BE2C (cell line): ENCODE measurements around the gene GMPPA.

Experiments used
- DNase-seq: peaks from one replicate; pipeline ENCODE4 v3.0.0-alpha.2; 2020
- H3K27me3 ChIP-seq: fragments of 250-450 bp; sonication (Bioruptor Pico); 2 replicates; pipeline ENCODE4 v1.5.1; 2020; ENCODE audit warnings: mild to moderate bottlenecking
- H3K36me3 ChIP-seq: fragments of 250-450 bp; sonication (Bioruptor Pico); 2 replicates; pipeline ENCODE4 v1.5.1; 2020; ENCODE audit warnings: mild to moderate bottlenecking
- H3K4me1 ChIP-seq: fragments of 250-450 bp; sonication (Bioruptor Pico); 2 replicates; pipeline ENCODE4 v1.5.1; 2020
- H3K4me3 ChIP-seq: 2 replicates; pipeline ENCODE4 v1.5.1; 2011; ENCODE audit warnings: low read depth, low read length
- H3K9me3 ChIP-seq: fragments of 250-450 bp; sonication (Bioruptor Pico); 2 replicates; pipeline ENCODE4 v1.5.1; 2020
- CTCF ChIP-seq: IDR thresholded peaks from 2 replicates; pipeline ENCODE4 v1.5.1; 2012; ENCODE audit warnings: mild to moderate bottlenecking, low read depth, low read length

The GMPPA gene

GRCh38 chr2:219501849-219502248 is 3.2 kb downstream of the GMPPA start:
- TF ChIP-seq CTCF, result no peak
- Histone ChIP-seq H3K27me3 (no peaks in the 10 kb centered on the region), H3K9me3 (no peaks in the 10 kb centered on the region; the same call in 1 of the 2 replicates), H3K4me3 (no peak overlapping the region), H3K4me1 (peaks cover 57% of the 10 kb centered on the region), H3K36me3 (peaks cover 8% of the 10 kb centered on the region; the same call in 1 of the 2 replicates)
- DNase-seq, result no peak

- no peak for TF ChIP-seq CTCF
- no peak for DNase-seq
- Histone ChIP-seq H3K36me3 (peaks cover 8% of the 10 kb centered on the region; the same call in 1 of the 2 replicates), H3K27me3 (no peaks in the 10 kb centered on the region), H3K9me3 (no peaks in the 10 kb centered on the region), H3K4me3 (no peak overlapping the region), H3K4me1 (peaks cover 61% of the 10 kb centered on the region)
Measured at GRCh38 chr2:219502618-219503017, 3.9 kb downstream of the GMPPA start.

- no peak for TF ChIP-seq CTCF
Measured at GRCh38 chr2:219505585-219505984, 6.9 kb downstream of the GMPPA start.

GRCh38 chr2:219506153-219506801 is 7.6 kb downstream of the GMPPA start:
- peaks cover 8% of the 10 kb centered on the region; the same call in 1 of the 2 replicates for H3K36me3 ChIP-seq
- no peak for TF ChIP-seq CTCF
- H3K4me3 ChIP-seq, result no peak overlapping the region

More at GRCh38 chr2:219505585-219505984, 6.9 kb downstream of the GMPPA start:
- peaks cover 8% of the 10 kb centered on the region; the same call in 1 of the 2 replicates for H3K36me3 ChIP-seq
- no peaks in the 10 kb centered on the region for H3K27me3 ChIP-seq
- H3K4me1 ChIP-seq, result peaks cover 70% of the 10 kb centered on the region
- no peaks in the 10 kb centered on the region for H3K9me3 ChIP-seq
- DNase-seq, result no peak
- H3K4me3 ChIP-seq, result no peak overlapping the region

DNA sequence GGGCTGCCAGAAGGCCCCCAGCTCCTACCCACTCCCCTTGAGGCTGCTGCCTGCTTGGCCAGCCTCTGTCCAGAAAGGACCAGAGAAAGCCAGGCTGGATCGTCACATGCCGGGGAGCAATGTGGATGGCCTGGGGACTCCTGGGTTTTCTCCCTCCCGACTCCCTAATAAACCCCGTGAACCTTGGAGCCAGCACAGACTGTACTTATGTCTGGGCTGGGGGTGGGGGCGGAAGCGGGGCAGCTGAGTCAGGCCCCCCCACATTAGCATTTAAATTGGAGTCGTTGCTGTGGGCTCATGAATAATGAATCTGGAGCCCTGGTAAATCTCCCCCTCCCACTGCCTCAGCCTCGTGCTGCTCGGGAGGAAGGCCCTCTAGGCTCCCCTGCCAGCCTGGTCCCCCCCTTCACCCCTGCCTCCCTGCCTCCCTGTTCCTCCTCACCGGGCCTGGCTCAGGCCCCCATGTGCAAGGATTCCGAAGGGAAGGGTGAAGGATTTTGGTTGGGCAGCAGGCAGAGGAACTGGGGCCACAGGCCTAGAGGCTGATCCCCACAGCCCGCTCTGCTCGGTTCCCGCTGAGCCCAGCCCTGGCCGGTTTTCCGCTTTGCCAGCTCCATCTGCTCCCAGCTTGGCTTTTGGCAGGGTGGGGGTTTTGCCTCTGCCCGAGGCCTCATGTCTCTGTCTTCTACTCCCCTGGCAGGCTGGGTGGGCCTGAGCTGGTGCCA is 8.3 kb downstream of the GMPPA start:
- TF ChIP-seq CTCF, result no peak

More at GRCh38 chr2:219506153-219506801, 7.6 kb downstream of the GMPPA start:
- DNase-seq, result no peak
- no peaks in the 10 kb centered on the region for H3K9me3 ChIP-seq
- H3K4me1 ChIP-seq, result peaks cover 75% of the 10 kb centered on the region
- H3K27me3 ChIP-seq, result no peaks in the 10 kb centered on the region

More for the DNA sequence above, 8.3 kb downstream of the GMPPA start:
- DNase-seq, result peak; percentile 83
- peaks cover 75% of the 10 kb centered on the region for H3K4me1 ChIP-seq
- H3K9me3 ChIP-seq, result no peaks in the 10 kb centered on the region
- no peaks in the 10 kb centered on the region for H3K27me3 ChIP-seq
- H3K36me3 ChIP-seq, result peaks cover 8% of the 10 kb centered on the region; the same call in 1 of the 2 replicates
- H3K4me3 ChIP-seq, result no peak overlapping the region
